Mucosa of stomach (tissue), 1 donor: ENCODE data around the gene CPM.
"Not testable (repeated sequence)": the region's sequence is repeated elsewhere in the genome, so short reads cannot be mapped to it uniquely, and the experiment has no call there.

Source experiments
- H3K27me3 ChIP-seq: one replicate; pipeline ENCODE4 v1.7.0; 2013; ENCODE audit warnings: mild to moderate bottlenecking, low read length; ENCODE audit not compliant: control insufficient read depth, insufficient read depth
- H3K36me3 ChIP-seq: one replicate; pipeline ENCODE4 v1.7.0; 2013; ENCODE audit warnings: low read length; ENCODE audit not compliant: control insufficient read depth, insufficient read depth
- H3K4me1 ChIP-seq: one replicate; pipeline ENCODE4 v1.7.0; 2013; ENCODE audit warnings: mild to moderate bottlenecking, low read length; ENCODE audit not compliant: control insufficient read depth, insufficient read depth
- H3K4me3 ChIP-seq: one replicate; pipeline ENCODE4 v1.7.0; 2013; ENCODE audit warnings: low read length
- H3K9ac ChIP-seq: one replicate; pipeline ENCODE4 v1.7.0; 2013; ENCODE audit warnings: mild to moderate bottlenecking, low read length, moderate library complexity
- H3K9me3 ChIP-seq: one replicate; pipeline ENCODE4 v1.7.0; 2013; ENCODE audit warnings: mild to moderate bottlenecking, low read length, moderate library complexity; ENCODE audit not compliant: control insufficient read depth
- donor health status: Pancreatic carcinoma.

Gene CPM

DNA sequence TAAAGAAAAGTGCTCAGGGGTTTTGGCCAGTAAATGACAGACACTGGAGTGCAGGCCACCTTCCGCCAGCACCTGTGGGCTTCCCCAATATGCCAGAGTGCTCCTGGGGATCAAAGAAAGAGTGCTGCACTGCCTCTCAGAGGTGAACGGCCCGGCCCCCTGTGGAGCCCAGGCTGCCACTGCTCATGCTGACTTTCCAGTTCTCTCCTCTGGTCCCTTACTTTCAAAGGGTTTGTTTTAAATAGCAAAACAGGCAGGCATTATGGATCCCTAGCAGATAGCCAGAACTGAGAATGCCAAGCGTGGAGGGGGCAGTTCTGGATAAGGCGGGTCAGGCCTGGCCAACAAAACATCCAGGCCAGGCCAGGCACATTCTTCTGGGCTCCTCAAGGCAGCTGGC, 65.4 kb downstream of the CPM start:
- H3K36me3 ChIP-seq: no peaks in the 10 kb centered on the region
- H3K27me3 ChIP-seq: peaks cover 3% of the 10 kb centered on the region

DNA sequence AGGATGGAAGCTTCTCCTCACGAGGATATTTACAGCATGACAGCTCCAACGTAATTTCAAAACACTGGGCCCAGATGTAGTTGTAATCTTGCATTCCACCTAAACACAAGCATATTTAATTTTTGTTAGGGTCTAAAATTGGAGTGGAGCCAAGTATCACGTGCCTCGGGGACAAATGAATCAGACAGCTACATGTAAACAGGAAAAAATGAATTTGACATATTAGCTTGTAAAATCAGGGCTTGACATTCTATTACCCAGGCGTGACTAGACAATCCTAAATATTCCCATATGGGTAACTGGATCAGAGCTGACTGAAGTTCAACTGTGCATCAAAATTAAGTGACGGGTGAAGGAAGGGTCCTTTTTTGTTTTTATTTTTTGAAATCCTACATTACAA, 66.0 kb downstream of the CPM start:
- Histone ChIP-seq H3K9ac (no peak overlapping the region), H3K36me3 (no peaks in the 10 kb centered on the region), H3K9me3 (no peaks in the 10 kb centered on the region), H3K27me3 (peaks cover 3% of the 10 kb centered on the region), H3K4me3 (no peak overlapping the region), H3K4me1 (no peaks in the 10 kb centered on the region)

More for the DNA sequence above, 65.4 kb downstream of the CPM start:
- Histone ChIP-seq H3K4me3 (no peak overlapping the region), H3K9me3 (no peaks in the 10 kb centered on the region), H3K4me1 (no peaks in the 10 kb centered on the region), H3K9ac (no peak overlapping the region)

DNA sequence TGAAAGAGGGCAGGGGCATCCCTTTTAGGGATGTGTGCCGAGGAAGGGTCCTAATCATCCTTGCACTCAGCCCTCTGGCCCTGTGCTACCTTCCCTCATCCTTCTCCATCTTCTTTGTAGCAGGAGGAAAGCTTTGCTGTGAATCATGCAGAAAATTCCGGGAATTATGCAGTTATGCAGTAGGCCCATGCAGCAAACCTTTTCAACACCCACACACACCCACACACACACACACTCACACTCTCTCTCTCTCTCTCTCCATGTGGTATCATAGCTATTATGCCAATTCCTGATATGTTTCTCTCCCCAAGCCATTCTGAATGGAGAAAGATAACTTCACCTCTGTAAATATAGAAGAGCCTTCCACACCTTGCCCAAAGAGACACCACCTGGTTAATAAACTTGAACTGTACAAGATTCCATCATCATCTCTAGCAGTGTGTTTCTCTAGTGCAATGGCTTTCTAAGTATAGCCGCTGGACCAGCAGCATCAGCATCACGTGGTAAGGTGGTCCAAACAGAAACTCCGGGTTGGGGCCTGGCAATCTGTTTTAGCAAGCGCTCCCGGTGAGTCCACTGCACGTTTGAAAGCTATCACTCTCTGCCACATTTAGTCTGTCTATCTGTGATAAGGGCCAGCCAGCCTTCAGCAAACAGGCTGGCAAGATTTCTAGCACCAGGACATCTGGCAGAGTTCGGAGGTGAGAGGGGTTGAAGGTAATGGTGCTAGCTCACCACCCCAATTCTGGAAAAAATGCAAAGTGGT, 67.4 kb downstream of the CPM start:
- H3K9ac ChIP-seq: no peak overlapping the region
- no peak overlapping the region for H3K4me3 ChIP-seq

DNA sequence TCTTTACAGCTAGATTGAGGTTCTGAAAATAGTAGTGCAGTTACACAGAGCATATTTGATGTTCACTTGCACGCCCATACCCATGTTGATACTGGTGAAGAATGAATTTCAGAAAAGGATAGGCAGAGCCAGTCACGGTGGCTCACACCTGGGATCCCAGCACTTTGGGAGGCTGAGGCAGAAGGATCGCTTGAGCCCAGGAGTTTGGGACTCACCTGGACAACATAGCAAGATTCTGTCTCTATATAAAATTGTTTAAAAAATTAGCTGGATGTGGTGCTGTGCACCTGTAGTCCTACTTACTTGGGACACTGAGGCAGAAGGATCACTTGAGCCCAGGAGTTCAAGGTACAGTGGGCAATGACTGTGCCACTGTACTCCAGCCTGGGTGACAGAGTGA, 68.4 kb downstream of the CPM start:
- Histone ChIP-seq H3K9ac (no peak overlapping the region), H3K4me1 (no peaks in the 10 kb centered on the region), H3K9me3 (no peaks in the 10 kb centered on the region), H3K4me3 (no peak overlapping the region), H3K36me3 (no peaks in the 10 kb centered on the region), H3K27me3 (no peaks in the 10 kb centered on the region)

More for the DNA sequence above, 67.4 kb downstream of the CPM start:
- Histone ChIP-seq H3K27me3 (peaks cover 3% of the 10 kb centered on the region), H3K36me3 (no peaks in the 10 kb centered on the region), H3K4me1 (no peaks in the 10 kb centered on the region), H3K9me3 (no peaks in the 10 kb centered on the region)

DNA sequence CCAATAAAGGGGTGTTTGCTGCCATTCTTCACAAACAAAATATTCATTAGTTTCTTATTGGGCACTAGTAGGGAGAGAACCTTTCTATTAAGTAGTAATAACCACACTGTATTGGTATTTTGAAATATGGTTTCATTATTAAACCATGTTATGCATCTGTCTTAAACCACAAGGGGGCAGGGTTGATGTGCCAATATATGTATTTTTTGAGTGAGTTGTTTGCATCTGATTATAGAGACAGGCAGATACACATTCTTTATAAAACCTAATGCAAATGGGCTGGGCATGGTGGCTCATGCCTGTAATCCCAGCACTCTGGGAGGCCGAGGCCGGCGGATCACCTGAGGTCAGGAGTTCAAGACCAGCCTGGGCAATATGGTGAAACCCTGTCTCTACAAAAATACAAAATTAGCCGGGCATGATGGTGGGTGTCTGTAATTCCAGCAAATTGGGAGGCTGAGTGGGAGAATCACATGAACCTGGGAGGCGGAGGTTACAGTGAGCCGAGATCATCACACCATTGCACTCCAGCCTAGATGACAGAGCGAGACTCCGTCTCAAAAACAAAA, 69.0 kb downstream of the CPM start:
- H3K4me3 ChIP-seq, H3K36me3 ChIP-seq, H3K4me1 ChIP-seq, H3K27me3 ChIP-seq, H3K9me3 ChIP-seq, H3K9ac ChIP-seq: not testable (repeated sequence)

DNA sequence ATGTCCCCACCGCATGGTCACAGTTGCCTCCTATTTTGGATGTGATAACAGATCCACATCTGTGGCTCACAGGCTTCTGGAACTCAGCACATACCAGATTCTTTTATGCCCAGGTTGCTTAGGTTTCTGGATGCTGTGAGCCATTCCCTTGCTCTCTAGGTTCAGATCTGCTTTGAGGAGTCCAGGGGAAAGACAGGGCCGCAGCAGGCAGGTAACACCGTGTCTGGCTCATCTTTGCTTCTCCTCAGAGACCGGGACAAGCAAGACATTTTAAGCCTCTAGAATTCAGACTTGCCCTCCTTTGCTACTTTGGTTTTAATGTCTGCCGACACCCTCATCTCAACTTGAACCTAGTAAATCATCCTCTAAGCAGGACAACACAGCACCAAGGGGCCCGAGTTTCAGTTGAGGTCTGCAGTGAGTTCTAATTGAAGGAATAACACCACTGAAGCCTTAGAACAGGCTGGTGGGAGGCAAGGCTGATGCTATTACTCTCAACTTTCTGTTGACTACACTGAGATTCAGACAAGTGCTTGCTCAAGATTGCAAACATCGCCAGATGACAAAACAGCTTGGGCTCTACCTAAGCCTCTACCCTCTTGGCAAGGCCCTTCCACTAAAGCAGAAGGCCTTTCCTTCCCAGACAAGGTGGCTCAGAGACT, 69.7 kb downstream of the CPM start:
- Histone ChIP-seq H3K36me3 (no peaks in the 10 kb centered on the region), H3K27me3 (no peaks in the 10 kb centered on the region), H3K4me1 (no peaks in the 10 kb centered on the region), H3K9me3 (no peaks in the 10 kb centered on the region), H3K4me3 (no peak overlapping the region), H3K9ac (no peak overlapping the region)

DNA sequence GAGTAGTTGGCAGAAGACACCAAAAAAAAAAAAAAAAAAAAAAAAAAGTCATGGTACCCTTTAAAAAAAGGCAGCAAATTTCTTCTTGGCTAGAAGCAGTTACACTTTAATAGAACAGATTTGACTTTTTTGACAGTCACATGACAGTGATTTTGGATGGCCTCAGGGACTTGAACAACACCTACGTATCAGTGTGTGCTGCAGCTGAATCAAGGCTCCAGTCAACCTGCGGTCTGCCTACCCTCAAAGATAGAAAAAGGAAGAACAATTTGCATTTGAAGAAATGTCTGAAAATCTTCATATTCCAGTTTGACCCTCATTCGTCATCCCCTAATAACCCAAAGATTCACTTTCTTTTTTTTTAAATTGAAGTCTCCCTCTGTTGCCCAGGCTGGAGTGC, 71.1 kb downstream of the CPM start:
- Histone ChIP-seq H3K27me3 (no peaks in the 10 kb centered on the region), H3K9ac (no peak overlapping the region), H3K4me1 (no peaks in the 10 kb centered on the region), H3K36me3 (no peaks in the 10 kb centered on the region), H3K4me3 (no peak overlapping the region), H3K9me3 (no peaks in the 10 kb centered on the region)

DNA sequence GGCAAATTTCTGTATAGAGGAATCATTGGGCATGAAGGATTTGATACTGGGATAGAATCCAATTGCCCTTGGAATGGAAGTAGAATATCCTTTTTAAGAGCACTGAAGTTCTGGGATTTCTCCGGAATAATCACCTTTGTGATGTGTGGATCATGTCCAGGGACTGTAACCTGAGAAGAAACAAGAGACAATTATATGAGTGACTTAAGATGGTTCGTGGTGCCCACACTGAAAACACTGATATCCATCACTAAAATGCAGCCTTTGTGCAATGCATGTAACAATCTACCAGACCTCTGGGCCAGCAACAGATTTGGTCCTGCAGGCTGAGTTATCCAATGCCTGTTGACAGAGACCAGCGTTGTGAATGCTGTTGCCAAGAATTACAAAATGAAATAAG, 76.5 kb downstream of the CPM start:
- Histone ChIP-seq H3K4me3 (no peak overlapping the region), H3K36me3 (no peaks in the 10 kb centered on the region), H3K27me3 (no peaks in the 10 kb centered on the region), H3K4me1 (no peaks in the 10 kb centered on the region), H3K9ac (no peak overlapping the region), H3K9me3 (no peaks in the 10 kb centered on the region)

DNA sequence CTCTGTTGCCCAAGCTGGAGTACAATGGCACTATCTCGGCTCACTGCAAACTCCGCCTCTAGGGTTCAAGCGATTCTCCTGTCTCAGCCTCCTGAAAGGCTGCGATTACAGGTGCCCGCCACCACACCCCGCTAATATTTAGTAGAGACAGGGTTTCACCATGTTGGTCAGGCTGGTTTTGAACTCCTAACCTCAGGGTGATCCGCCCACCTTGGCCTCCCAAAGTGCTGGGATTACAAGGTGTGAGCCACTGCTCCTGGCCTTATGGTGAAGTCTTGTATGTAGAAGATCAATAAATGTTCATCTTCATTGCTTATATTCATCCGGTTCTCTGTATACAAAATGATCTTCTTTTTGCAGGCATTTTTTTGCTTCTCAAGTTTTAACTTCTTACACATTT, 77.2 kb downstream of the CPM start:
- Histone ChIP-seq H3K4me3 (no peak overlapping the region), H3K27me3 (no peaks in the 10 kb centered on the region), H3K36me3 (no peaks in the 10 kb centered on the region), H3K9me3 (no peaks in the 10 kb centered on the region), H3K4me1 (no peaks in the 10 kb centered on the region), H3K9ac (no peak overlapping the region)

DNA sequence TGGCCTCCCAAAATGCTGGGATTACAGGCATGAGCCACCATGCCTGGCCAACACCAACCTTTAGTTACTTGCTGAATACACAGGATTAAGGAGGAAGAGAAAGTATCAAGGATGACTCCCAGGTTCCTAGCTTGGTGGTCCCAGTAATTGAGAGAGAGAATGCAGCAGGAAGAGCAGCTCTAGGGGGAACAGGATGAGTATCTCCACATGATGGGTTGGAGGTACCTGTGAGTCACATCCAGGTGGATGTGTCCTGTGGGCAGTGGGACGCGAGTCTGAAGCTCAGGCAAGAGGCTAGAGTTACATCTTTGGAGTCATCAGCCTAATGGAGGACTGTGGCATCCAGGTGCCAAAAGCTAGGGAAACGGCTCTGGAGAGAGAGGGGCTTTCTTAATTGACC, 77.9 kb downstream of the CPM start:
- Histone ChIP-seq H3K4me3 (no peak overlapping the region), H3K36me3 (no peaks in the 10 kb centered on the region), H3K9ac (no peak overlapping the region), H3K4me1 (no peaks in the 10 kb centered on the region), H3K9me3 (no peaks in the 10 kb centered on the region), H3K27me3 (no peaks in the 10 kb centered on the region)

DNA sequence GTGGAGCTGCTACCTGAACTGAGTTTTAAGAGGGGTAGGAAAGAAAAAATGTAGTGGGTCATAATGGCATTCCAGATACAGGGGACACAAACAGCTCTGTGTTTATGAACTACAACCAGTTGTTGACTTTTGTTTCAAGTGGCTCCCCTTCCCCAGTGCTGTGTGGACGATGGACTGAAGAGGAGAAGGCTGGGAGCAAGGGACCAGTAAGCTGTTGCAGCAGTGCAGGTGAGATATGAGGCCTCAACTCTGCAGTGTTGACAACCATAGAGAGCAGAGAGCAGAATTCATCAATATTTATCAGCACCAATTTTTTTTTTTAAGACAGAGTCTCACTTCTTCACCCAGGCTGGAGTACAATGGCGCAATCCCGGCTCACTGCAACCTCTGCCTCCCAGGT, 78.4 kb downstream of the CPM start:
- Histone ChIP-seq H3K4me1 (no peaks in the 10 kb centered on the region), H3K9ac (no peak overlapping the region)

DNA sequence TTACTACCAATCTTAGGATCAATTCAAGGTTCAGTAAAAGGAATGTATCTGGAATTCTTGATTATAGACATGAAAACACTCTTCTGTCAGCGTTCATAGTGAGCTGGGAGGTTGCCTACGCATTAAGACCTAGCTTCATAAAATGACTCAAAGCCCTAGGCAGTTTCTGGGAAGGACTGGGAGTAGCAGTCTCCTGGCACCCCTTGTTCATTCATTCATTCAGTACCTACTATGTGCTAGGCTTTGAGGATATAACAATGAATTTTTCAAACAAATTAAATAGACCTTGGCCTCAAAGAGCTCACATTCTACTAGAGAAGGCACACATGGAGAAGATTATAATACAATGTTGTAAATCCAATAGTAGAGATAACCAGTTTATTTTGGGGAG, 78.9 kb downstream of the CPM start:
- no peaks in the 10 kb centered on the region for H3K9me3 ChIP-seq

More for the DNA sequence above, 78.4 kb downstream of the CPM start:
- no peaks in the 10 kb centered on the region for H3K9me3 ChIP-seq
- no peaks in the 10 kb centered on the region for H3K36me3 ChIP-seq
- no peaks in the 10 kb centered on the region for H3K27me3 ChIP-seq
- no peak overlapping the region for H3K4me3 ChIP-seq

More for the DNA sequence above, 78.9 kb downstream of the CPM start:
- no peak overlapping the region for H3K4me3 ChIP-seq
- no peak overlapping the region for H3K9ac ChIP-seq
- H3K4me1 ChIP-seq: no peaks in the 10 kb centered on the region
- no peaks in the 10 kb centered on the region for H3K36me3 ChIP-seq
- H3K27me3 ChIP-seq: no peaks in the 10 kb centered on the region
